GDM1 (cell line): ENCODE measurements around the gene MYL7.
A peak's percentile ranks its signal among the peaks of the same experiment; 100 is the strongest.
"Not testable (repeated sequence)": the region's sequence is repeated elsewhere in the genome, so short reads cannot be mapped to it uniquely, and the experiment has no call there.

ENCODE experiments used
- DNase-seq: peaks from one replicate; lab custom pipeline; 2025; lab: John Stamatoyannopoulos, UW

Gene MYL7

DNA sequence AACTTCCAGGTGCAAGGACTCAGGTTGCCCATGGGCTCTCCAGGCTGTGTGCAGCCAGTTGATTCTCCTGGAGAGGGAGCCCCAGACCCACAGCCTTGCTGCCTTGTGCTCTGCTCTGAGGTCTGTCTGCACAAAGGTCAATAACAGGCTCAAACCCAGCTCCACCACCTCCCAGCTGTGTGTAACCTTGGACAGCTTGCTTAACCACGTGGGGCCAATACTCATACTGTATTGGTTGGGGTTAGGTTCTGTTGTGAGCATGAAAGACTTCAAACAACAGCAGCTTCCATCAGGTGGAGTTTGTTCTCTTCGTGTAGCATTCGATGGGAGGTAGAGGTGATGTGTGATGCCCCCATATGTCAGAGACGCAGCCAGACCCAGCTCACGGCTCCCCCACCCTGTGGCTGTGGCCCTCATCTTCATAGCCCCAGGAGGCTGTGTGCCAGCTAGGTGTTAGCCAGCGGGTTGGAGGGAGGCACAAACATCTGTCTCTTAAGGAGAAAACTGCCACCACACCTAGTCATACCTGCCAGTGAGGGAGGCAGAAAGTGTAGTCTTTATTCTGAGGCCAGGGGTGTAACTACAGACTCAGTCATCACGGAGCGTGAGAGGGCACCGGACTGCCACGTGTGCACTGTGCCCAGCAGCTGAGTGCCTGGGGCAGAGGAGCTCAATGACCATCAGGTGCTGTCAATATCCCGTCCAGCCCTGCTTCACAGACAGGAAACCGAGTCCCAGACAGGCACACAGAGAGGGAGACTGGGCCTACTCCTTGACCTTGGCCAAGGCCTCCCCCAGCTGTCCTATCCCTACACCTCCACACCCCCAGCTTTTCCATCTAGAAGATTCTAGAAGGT, 9.7 kb downstream of the MYL7 start:
- no peak for DNase-seq

- DNase-seq, result no peak
Observed at GRCh38 chr7:44128721-44129582, 12.2 kb downstream of the MYL7 start.

GRCh38 chr7:44127161-44127560, 14.0 kb downstream of the MYL7 start:
- no peak for DNase-seq

- DNase-seq, result not testable (repeated sequence)
Observed at GRCh38 chr7:44126574-44126973, 14.6 kb downstream of the MYL7 start.

DNA sequence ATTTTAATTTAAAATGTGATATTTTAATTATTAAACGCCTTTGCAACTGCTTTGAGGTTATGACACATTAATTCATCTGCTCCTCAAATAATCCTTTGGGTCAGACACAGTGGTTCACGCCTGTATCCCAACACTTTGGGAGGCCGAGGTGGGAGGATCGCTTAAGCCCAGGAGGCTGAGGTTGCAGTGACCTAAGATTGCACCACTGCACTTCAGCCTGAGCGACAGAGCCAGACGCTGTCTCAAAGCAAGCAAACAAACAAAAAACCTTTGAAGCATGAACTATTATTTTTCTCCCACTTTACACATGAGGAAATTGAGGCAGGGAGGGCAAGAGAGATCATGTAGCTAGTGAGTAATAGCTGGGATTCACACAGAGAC, 16.3 kb downstream of the MYL7 start:
- DNase-seq, result no peak

GRCh38 chr7:44123190-44124003, 17.7 kb downstream of the MYL7 start, which contains the start of gene POLD2:
TSS of gene POLD2 (minus strand) at chr7:44123548. CDS start at chr7:44122053, 1,495 bp downstream.
- DNase-seq, result peak; percentile 94

DNA sequence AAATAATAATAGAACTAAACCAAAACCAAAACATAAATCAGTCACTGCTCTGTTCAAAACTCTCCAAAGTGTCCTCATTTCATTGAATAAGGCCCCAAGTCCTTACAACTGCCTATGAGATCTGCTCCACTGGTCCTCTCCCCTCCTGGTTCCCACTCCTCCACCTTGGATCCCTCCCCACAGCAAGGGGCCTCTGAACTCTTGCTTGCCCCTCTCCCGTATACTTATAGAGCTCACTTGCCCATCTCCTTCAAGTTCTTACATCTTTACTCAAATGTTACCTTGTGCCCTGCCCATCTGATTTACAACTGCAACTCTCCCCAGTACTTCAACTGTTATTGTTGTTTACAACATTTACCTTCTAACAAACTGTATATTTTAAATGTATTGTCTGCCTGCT, 18.6 kb downstream of the MYL7 start:
- no peak for DNase-seq

- no peak for DNase-seq
Observed at GRCh38 chr7:44121761-44122420, 19.2 kb downstream of the MYL7 start.

- DNase-seq, result no peak
Observed at GRCh38 chr7:44120395-44120794, 20.7 kb downstream of the MYL7 start.

DNA sequence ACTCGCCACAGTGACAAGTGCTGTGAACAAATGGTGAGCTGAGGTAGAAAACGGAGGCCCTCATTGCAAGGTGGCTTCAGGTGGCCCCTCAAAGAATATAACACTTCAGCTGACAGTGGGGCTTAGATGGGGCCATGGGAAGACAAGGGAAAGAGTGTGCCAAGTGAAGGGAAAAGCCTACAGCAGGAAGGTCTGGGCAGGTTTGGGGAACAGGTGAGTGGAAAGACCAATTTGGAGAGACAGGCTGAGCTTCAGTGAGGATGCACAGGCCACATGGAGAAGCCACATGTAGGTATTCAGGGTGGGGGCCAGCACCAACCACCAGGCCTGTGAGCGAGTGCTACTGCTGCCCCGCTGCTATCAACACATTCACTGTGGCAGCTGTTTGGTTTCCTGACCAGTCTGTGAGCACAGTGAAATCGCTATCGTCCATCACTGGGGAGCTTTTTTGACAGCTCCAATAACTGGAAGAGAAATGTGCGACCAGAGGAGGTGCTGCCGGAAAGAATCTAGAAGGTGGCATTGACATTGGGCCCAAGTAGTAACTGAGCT, 21.2 kb downstream of the MYL7 start:
- no peak for DNase-seq

- no peak for DNase-seq
Observed at GRCh38 chr7:44117801-44118429, 23.2 kb downstream of the MYL7 start.

DNA sequence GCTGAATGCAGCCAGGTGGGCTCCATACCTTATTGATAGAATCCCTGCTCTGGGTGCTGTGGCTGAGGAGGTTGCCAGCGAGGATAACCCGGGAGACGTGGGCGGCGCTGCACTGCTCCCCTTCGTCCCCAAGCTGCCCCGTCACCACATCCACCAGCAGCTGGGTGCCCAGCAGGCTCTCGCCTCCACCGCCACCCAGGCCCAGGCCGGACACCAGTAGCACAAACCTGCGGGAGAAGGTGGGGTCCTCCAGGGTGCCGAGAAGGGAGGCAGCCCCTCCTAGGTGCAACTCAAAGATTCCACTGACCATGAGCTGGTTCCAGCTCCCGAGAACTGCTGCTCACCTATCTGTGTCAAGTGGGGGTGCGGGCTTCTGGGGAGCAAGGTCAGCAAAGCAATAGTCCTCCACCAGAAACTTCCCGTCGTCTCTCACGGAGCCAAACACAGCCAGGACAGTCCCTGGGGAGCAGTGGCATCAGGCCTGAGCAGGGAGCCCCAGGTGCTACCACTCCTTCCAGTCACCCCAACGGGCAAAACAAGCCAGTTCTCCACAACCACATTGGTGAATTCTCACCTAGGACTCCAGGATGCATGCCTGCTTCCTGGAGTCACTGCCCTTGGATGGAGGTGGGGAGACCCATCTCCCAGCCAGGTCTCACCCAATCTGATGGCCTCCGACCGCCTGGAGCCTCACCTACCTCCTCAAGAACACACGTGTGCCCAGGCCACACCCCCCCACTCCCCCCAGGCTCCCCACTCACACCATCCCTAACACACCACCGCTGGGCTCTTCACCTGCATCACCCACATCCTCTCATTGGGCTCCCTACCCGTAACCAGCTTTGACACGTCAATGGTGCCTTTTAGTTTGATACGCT, 24.1 kb downstream of the MYL7 start:
- DNase-seq, result no peak

- no peak for DNase-seq
Observed at GRCh38 chr7:44116087-44116788, 24.9 kb downstream of the MYL7 start.

- DNase-seq, result no peak
Observed at GRCh38 chr7:44114586-44115310, 26.4 kb downstream of the MYL7 start.

GRCh38 chr7:44113764-44114354, 27.3 kb downstream of the MYL7 start:
- no peak for DNase-seq

DNA sequence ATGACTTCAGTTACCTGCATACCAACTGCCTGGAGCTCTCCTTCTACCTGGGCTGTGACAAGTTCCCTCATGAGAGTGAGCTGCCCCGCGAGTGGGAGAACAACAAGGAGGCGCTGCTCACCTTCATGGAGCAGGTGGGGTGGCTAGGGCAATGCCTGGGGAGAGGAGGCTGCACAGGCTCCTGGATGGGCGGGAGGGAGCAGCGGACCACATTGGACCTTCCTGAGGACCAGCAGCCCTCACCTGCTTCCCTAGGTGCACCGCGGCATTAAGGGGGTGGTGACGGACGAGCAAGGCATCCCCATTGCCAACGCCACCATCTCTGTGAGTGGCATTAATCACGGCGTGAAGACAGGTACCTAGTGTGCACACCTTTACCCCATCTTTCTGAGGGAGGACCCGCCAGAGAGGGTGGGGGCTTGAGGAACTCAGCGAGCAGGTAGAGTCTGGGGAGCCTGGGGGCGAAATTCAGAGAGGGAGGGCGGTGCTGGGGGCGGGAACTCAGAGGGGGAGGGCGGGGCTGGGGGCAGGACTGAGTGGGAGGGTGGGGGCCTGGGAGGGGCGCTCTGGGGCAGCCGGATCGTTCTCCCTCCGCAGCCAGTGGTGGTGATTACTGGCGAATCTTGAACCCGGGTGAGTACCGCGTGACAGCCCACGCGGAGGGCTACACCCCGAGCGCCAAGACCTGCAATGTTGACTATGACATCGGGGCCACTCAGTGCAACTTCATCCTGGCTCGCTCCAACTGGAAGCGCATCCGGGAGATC, 28.0 kb downstream of the MYL7 start:
- no peak for DNase-seq
